HepG2 (cell line): ENCODE data around the gene MADCAM1. TPM values are rescaled to one million over a fixed set of nuclear protein-coding genes. Genes with fewer than 3 reads are reported as not detected.

Source experiments
- BRD4 ChIP-seq: sonication (generic); formaldehyde crosslinking; IDR thresholded peaks from 2 replicates; pipeline ENCODE4 v1.4.0; 2020; ENCODE audit warnings: missing genetic modification reagents
- E2F2 ChIP-seq: sonication (generic); formaldehyde crosslinking; IDR thresholded peaks from 2 replicates; pipeline ENCODE4 v1.4.0; 2020; ENCODE audit warnings: missing genetic modification reagents, borderline replicate concordance
- HNF1B ChIP-seq: sonication (generic); formaldehyde crosslinking; IDR thresholded peaks from 2 replicates; pipeline ENCODE4 v1.5.1; 2020; ENCODE audit warnings: mild to moderate bottlenecking, moderate library complexity, missing genetic modification reagents
- MAZ ChIP-seq, 2 experiments: sonication (generic) in 1 of 2; formaldehyde crosslinking in 1 of 2; IDR thresholded peaks; 2 replicates each; pipeline versions ENCODE4 v1.5.0 to v1.6.1; 2012 to 2020; ENCODE audit warnings: low read depth in 2 of 2, mild to moderate bottlenecking in 2 of 2, borderline replicate concordance in 1 of 2, improper control_type of control experiment in 1 of 2, low read length in 1 of 2, missing genetic modification reagents in 1 of 2, moderate library complexity in 1 of 2
- MYNN ChIP-seq: sonication (generic); formaldehyde crosslinking; IDR thresholded peaks from 2 replicates; pipeline ENCODE4 v1.4.0; 2020; ENCODE audit warnings: mild to moderate bottlenecking, low read depth, missing genetic modification reagents
- SRSF1 ChIP-seq: fragments of 200-400 bp; formaldehyde crosslinking; optimal IDR thresholded peaks from 2 replicates; pipeline ENCODE3; 2017; ENCODE audit warnings: mild to moderate bottlenecking, low read depth, low read length, moderate library complexity
- TBX3 ChIP-seq: fragments of 450-650 bp; IDR thresholded peaks from 2 replicates; pipeline ENCODE4 v1.6.1; 2017; ENCODE audit warnings: antibody characterized with exemption, mild to moderate bottlenecking, inconsistent platforms, borderline replicate concordance
- TERF1 ChIP-seq: sonication (generic); formaldehyde crosslinking; IDR thresholded peaks from 2 replicates; pipeline ENCODE4 v1.8.0; 2022; ENCODE audit warnings: mild to moderate bottlenecking, missing genetic modification reagents, moderate library complexity
- ZNF549 ChIP-seq: sonication (generic); formaldehyde crosslinking; IDR thresholded peaks from 2 replicates; pipeline ENCODE4 v1.5.0; 2020; ENCODE audit warnings: missing genetic modification reagents
- polyA plus RNA-seq, 8 experiments: library from polyadenylated mRNA; depleted of rRNA in 3 of 8; stranded (reverse) in 7 of 8; unstranded in 1 of 8; fragments of >200 nt; fragmentation: Illumina TruSeq in 4 of 8; extraction: Trizol in 4 of 8; gene quantifications; 2 replicates each; pipeline versions ENCODE4 v1.2.1 to v1.2.3, GENCODE V29; 2011 to 2016; ENCODE audit warnings: low read depth in 4 of 8, missing spikeins in 1 of 8, mixed read lengths in 1 of 8; ENCODE audit not compliant: insufficient read depth in 1 of 8
- total RNA-seq, 5 experiments: library from RNA; depleted of rRNA; stranded (reverse); fragments of >200 nt; fragmentation: Illumina TruSeq; extraction: Trizol; gene quantifications; 2 replicates each; pipeline ENCODE4 v1.2.3, GENCODE V29; 2016; ENCODE audit warnings: low read depth in 1 of 5

The MADCAM1 gene
- total and polyA plus RNA-seq, 2 of the 13 experiments (the other 11 are each of a cell fraction or from before 2014, with no cell fraction given), result 0.29 to 0.33 TPM

DNA sequence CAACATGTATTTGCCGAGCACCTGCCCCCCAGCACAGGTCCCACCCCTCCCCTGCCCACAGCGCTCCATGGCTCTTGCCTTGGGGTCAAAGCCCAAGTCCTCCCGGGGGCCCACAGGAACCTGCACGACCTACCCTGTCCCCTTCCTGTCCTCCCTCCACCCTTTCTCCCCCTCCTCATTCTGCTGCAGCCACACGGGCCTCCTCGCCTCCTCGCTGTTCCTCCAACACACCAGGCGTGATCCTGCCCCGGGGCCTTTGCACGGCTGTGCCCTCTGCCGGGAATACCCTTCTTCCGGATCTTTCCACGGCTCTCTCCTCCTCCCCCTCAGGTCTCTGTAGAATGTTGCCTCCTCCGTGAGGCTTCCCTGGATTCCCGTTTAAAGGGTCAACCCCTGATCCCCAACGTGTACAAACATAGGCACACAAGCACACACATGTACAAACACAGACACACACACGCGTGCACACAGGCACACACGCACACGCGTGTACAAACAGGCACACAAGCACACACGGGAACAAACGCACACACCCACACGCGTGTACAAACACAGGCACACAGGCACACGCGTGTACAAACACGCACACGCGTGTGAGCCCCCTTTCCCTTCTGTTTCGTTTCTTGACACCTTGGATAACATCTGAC lies 2.8 kb downstream of the MADCAM1 start (continued):
- 0 out of 2 replicates have a peak, but pooled peaks have one; percentile 18 for TF ChIP-seq HNF1B (CRISPR knock-in tag)
- no peak for TF ChIP-seq ZNF549 (CRISPR knock-in tag)
- no peak for TF ChIP-seq TBX3
- peak; percentile 40 for TF ChIP-seq SRSF1
- no peak for TF ChIP-seq BRD4
- TF ChIP-seq MAZ (IDR thresholded peaks at IDR 0.05; ENCODE audit: borderline replicate concordance, low read depth, low read length), result no peak
- peak; percentile 32; the same call in 1 of the 2 replicates for TF ChIP-seq MAZ (CRISPR knock-in tag; IDR thresholded peaks at IDR 0.05; ENCODE audit: low read depth)
- no peak for TF ChIP-seq E2F2 (CRISPR knock-in tag)
- TF ChIP-seq MYNN (CRISPR knock-in tag), result no peak
- TF ChIP-seq TERF1 (CRISPR knock-in tag), result no peak
